Fibroblast of upper back skin (primary cell): ENCODE results near the gene ANO4.
"Not testable (repeated sequence)": the region's sequence is repeated elsewhere in the genome, so short reads cannot be mapped to it uniquely, and the experiment has no call there.

Experiments
- DNase-seq: peaks from one replicate; pipeline ENCODE4 v3.0.0-alpha.2; 2013

The ANO4 gene

GRCh38 chr12:100875771-100876170 is 81.2 kb downstream of the ANO4 start:
- DNase-seq: no peak

GRCh38 chr12:100877776-100878175 is 83.2 kb downstream of the ANO4 start:
- no peak for DNase-seq

GRCh38 chr12:100895192-100895591 is 100.6 kb downstream of the ANO4 start:
- DNase-seq: peak; percentile 2

- no peak for DNase-seq
Measured at GRCh38 chr12:100896192-100896591, 101.6 kb downstream of the ANO4 start.

GRCh38 chr12:100897240-100897639 is 102.7 kb downstream of the ANO4 start:
- no peak for DNase-seq

- DNase-seq: no peak
Measured at GRCh38 chr12:100899301-100899700, 104.7 kb downstream of the ANO4 start.

GRCh38 chr12:100900808-100901207 is 106.2 kb downstream of the ANO4 start:
- no peak for DNase-seq

- peak; percentile 22 for DNase-seq
Measured at GRCh38 chr12:100901266-100901665, 106.7 kb downstream of the ANO4 start.

GRCh38 chr12:100904270-100904669 is 109.7 kb downstream of the ANO4 start:
- DNase-seq: no peak

GRCh38 chr12:100908501-100908900 is 113.9 kb downstream of the ANO4 start:
- DNase-seq: peak; percentile 58

GRCh38 chr12:100913872-100914592 is 119.5 kb downstream of the ANO4 start:
- DNase-seq: peak; percentile 51

- DNase-seq: no peak
Measured at GRCh38 chr12:100919116-100919515, 124.5 kb downstream of the ANO4 start.

GRCh38 chr12:100920493-100920892 is 125.9 kb downstream of the ANO4 start:
- DNase-seq: no peak

GRCh38 chr12:100926669-100927248 is 132.2 kb downstream of the ANO4 start:
- DNase-seq: peak; percentile 26

GRCh38 chr12:100927826-100928225 is 133.2 kb downstream of the ANO4 start:
- DNase-seq: peak; percentile 41

GRCh38 chr12:100932571-100932970 is 138.0 kb downstream of the ANO4 start:
- no peak for DNase-seq

- DNase-seq: not testable (repeated sequence)
Measured at GRCh38 chr12:100933531-100933930, 139.0 kb downstream of the ANO4 start.

GRCh38 chr12:100935929-100936328 is 141.4 kb downstream of the ANO4 start:
- DNase-seq: no peak

- no peak for DNase-seq
Measured at GRCh38 chr12:100936661-100937060, 142.1 kb downstream of the ANO4 start.

- DNase-seq: no peak
Measured at GRCh38 chr12:100940503-100940902, 145.9 kb downstream of the ANO4 start.

- no peak for DNase-seq
Measured at GRCh38 chr12:100942984-100943749, 148.6 kb downstream of the ANO4 start.

GRCh38 chr12:100951756-100952155 is 157.2 kb downstream of the ANO4 start:
- DNase-seq: no peak

- DNase-seq: peak; percentile 11
Measured at GRCh38 chr12:100953217-100953616, 158.6 kb downstream of the ANO4 start.

- no peak for DNase-seq
Measured at GRCh38 chr12:100953677-100954076, 159.1 kb downstream of the ANO4 start.
